Measurements from ENCODE around the gene AIRE. TPM values are rescaled to one million over a fixed set of nuclear protein-coding genes. Genes with fewer than 3 reads are reported as not detected.

The AIRE gene
- total and polyA plus RNA-seq, 8 donors: 0.18 to 0.87 TPM; not detected in 6

GRCh38 chr21:44295163-44295573 is 9.5 kb downstream of the AIRE start:
- WGBS, 5 donors: 59 to 81% (median 74%) methylated on average over 8 to 14 of the region's 14 CpGs
- Histone ChIP-seq H3K27ac (no peak overlapping the region), H3K4me3 (no peak overlapping the region), H3K36me3 (no peaks in the 10 kb centered on the region), H3K27me3 (peaks cover 0 to 44% (median 0%) of the 10 kb centered on the region in 3 donors), H3K4me1 (peaks cover 15 to 39% (median 32%) of the 10 kb centered on the region in 4 donors), H3K9me3 (no peaks in the 10 kb centered on the region)
- intact Hi-C loops (cut with DNase I; ENCODE audit: low total_unique reads): no loop called here
- no peak for TF ChIP-seq CTCF (IDR thresholded peaks at IDR 0.05)
- TF ChIP-seq POLR2AphosphoS5 (IDR thresholded peaks at IDR 0.05): no peak
- TF ChIP-seq EP300 (IDR thresholded peaks at IDR 0.05): no peak
- no peak for TF ChIP-seq POLR2A (IDR thresholded peaks at IDR 0.05)
- DNase-seq: no peak

- WGBS, 5 donors: 76 to 100% (median 83%) methylated on average over 3 to 10 of the region's 10 CpGs
- no peak for DNase-seq
- no peaks in the 10 kb centered on the region for H3K9me3 ChIP-seq
- peaks cover 0 to 44% (median 0%) of the 10 kb centered on the region in 3 donors for H3K27me3 ChIP-seq
- intact Hi-C loops (cut with DNase I; ENCODE audit: low total_unique reads): no loop called here
- no peaks in the 10 kb centered on the region for H3K36me3 ChIP-seq
- H3K27ac ChIP-seq: no peak overlapping the region
- no peak overlapping the region for H3K4me3 ChIP-seq
- peaks cover 16 to 41% (median 34%) of the 10 kb centered on the region in 4 donors for H3K4me1 ChIP-seq
- TF ChIP-seq EP300 (IDR thresholded peaks at IDR 0.05): no peak
- TF ChIP-seq CTCF (IDR thresholded peaks at IDR 0.05): no peak
- no peak for TF ChIP-seq POLR2AphosphoS5 (IDR thresholded peaks at IDR 0.05)
- no peak for TF ChIP-seq POLR2A (IDR thresholded peaks at IDR 0.05)
Observed at GRCh38 chr21:44295646-44296045, 10.0 kb downstream of the AIRE start.

- Histone ChIP-seq H3K9me3 (no peaks in the 10 kb centered on the region), H3K36me3 (no peaks in the 10 kb centered on the region), H3K4me3 (no peak overlapping the region), H3K27ac (no peak overlapping the region), H3K27me3 (peaks cover 0 to 44% (median 0%) of the 10 kb centered on the region in 3 donors), H3K4me1 (peaks cover 21 to 45% (median 38%) of the 10 kb centered on the region in 4 donors)
- intact Hi-C loops (cut with DNase I; ENCODE audit: low total_unique reads): no loop called here
- DNase-seq: no peak
- no peak for TF ChIP-seq POLR2A (IDR thresholded peaks at IDR 0.05)
- 62 to 85% (median 80%) methylated on average over 2 to 12 of the region's 12 CpGs for WGBS, 5 donors
Observed at GRCh38 chr21:44296103-44296519, 10.4 kb downstream of the AIRE start.

GRCh38 chr21:44296916-44297315 is 11.2 kb downstream of the AIRE start:
- DNase-seq: no peak
- no peak for TF ChIP-seq POLR2A (IDR thresholded peaks at IDR 0.05)
- no peak for TF ChIP-seq CTCF (IDR thresholded peaks at IDR 0.05)
- no peak for TF ChIP-seq POLR2AphosphoS5 (IDR thresholded peaks at IDR 0.05)
- no peak for TF ChIP-seq EP300 (IDR thresholded peaks at IDR 0.05)
- intact Hi-C loops (cut with DNase I; ENCODE audit: low total_unique reads): no loop called here
- Histone ChIP-seq H3K27ac (no peak overlapping the region), H3K4me1 (peaks cover 29 to 53% (median 46%) of the 10 kb centered on the region in 4 donors), H3K9me3 (no peaks in the 10 kb centered on the region), H3K36me3 (no peaks in the 10 kb centered on the region), H3K27me3 (peaks cover 0 to 44% (median 0%) of the 10 kb centered on the region in 3 donors), H3K4me3 (no peak overlapping the region)
- 68 to 84% (median 78%) methylated on average over 6 to 13 of the region's 13 CpGs for WGBS, 5 donors

- H3K4me3 ChIP-seq: peak overlapping the region in 1 of 4 donors; percentile 10
- intact Hi-C loops (cut with DNase I; ENCODE audit: low total_unique reads): no loop called here
- WGBS, 5 donors: 20 to 23% (median 22%) methylated on average over 21 to 22 of the region's 22 CpGs
- H3K36me3 ChIP-seq: no peaks in the 10 kb centered on the region
- DNase-seq: peak; percentile 91 to 95
- H3K4me1 ChIP-seq: peaks cover 37 to 61% (median 54%) of the 10 kb centered on the region in 4 donors
- peaks cover 0 to 40% (median 0%) of the 10 kb centered on the region in 3 donors for H3K27me3 ChIP-seq
- TF ChIP-seq EP300 (IDR thresholded peaks at IDR 0.05): no peak
- TF ChIP-seq POLR2AphosphoS5 (IDR thresholded peaks at IDR 0.05): peak in 1 of 3 donors; percentile 60
- TF ChIP-seq POLR2A (IDR thresholded peaks at IDR 0.05): no peak
- TF ChIP-seq CTCF (IDR thresholded peaks at IDR 0.05): peak in 5 of 7 experiments; percentile 53 to 83 (median 76)
- H3K27ac ChIP-seq: peak overlapping the region in 3 of 5 donors; percentile 9 to 26 (median 23)
- H3K9me3 ChIP-seq: no peaks in the 10 kb centered on the region
Observed at GRCh38 chr21:44297525-44298290, 12.0 kb downstream of the AIRE start.
